Measurements from ENCODE around the gene KLHL22. TPM values are rescaled to one million over a fixed set of nuclear protein-coding genes. Genes with fewer than 3 reads are reported as not detected.

The KLHL22 gene
- total RNA-seq, 1 donor from 2014 or later = 14.3 TPM

GRCh38 chr22:20526305-20526627 is 30.7 kb upstream of the KLHL22 start:
- no peak overlapping the region for H3K4me3 ChIP-seq
- peaks cover 16% of the 10 kb centered on the region for H3K4me1 ChIP-seq
- no peak overlapping the region for H3K27ac ChIP-seq
- H3K36me3 ChIP-seq = no peaks in the 10 kb centered on the region
- no peaks in the 10 kb centered on the region for H3K27me3 ChIP-seq
- peaks cover 17% of the 10 kb centered on the region for H3K36me3 Mint-ChIP-seq
- no peak overlapping the region for H3K9ac ChIP-seq
- H3K9me3 ChIP-seq (ENCODE audit: low read depth) = no peaks in the 10 kb centered on the region
- H3K4me3 Mint-ChIP-seq = no peak overlapping the region
- no peak overlapping the region for H3K4me2 ChIP-seq
- peaks cover 2% of the 10 kb centered on the region for H3K27me3 Mint-ChIP-seq (ENCODE audit: insufficient read depth, low read depth)
- H2AFZ ChIP-seq (replicated peaks) = no peak overlapping the region
- peaks cover 7% of the 10 kb centered on the region for H3F3A ChIP-seq (ENCODE audit: low read depth)
- H3K9me3 Mint-ChIP-seq = peaks cover 4% of the 10 kb centered on the region
- peaks cover 74% of the 10 kb centered on the region for H3K79me2 ChIP-seq (ENCODE audit: low read depth)
- DNase-seq (ENCODE audit: low spot score) = no peak
- H4K20me1 ChIP-seq (ENCODE audit: low read depth) = peaks cover 53% of the 10 kb centered on the region
- no peak overlapping the region for H3K27ac Mint-ChIP-seq
- peaks cover 12% of the 10 kb centered on the region for H3K4me1 Mint-ChIP-seq
- TF ChIP-seq, protein P1, sequence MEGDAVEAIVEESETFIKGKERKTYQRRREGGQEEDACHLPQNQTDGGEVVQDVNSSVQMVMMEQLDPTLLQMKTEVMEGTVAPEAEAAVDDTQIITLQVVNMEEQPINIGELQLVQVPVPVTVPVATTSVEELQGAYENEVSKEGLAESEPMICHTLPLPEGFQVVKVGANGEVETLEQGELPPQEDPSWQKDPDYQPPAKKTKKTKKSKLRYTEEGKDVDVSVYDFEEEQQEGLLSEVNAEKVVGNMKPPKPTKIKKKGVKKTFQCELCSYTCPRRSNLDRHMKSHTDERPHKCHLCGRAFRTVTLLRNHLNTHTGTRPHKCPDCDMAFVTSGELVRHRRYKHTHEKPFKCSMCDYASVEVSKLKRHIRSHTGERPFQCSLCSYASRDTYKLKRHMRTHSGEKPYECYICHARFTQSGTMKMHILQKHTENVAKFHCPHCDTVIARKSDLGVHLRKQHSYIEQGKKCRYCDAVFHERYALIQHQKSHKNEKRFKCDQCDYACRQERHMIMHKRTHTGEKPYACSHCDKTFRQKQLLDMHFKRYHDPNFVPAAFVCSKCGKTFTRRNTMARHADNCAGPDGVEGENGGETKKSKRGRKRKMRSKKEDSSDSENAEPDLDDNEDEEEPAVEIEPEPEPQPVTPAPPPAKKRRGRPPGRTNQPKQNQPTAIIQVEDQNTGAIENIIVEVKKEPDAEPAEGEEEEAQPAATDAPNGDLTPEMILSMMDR (IDR thresholded peaks at IDR 0.05) = no peak
- TF ChIP-seq EZH2 (IDR thresholded peaks at IDR 0.05) (no peak), EZH2phosphoT487 (IDR thresholded peaks at IDR 0.05) (no peak)

DNA sequence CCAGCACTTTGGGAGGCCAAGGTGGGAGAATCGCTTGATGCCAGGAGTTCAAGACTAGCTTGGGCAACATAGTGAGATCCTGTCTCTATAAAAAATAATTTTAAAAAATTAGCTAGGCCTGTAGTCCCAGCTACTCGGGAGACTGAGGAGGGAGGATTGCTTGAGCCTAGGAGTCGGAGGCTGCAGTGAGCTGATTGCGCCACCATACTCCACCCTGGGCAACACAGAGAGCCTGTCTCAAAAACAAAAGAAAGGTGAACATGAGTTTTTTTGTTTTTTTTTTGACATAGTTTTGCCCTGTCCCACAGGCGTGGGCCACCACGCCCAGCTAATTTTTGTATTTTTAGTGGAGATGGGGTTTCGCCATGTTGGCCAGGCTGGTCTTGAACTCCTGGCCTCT is 29.5 kb upstream of the KLHL22 start:
- H3K4me1 ChIP-seq = peaks cover 5% of the 10 kb centered on the region
- no peak for DNase-seq (ENCODE audit: low spot score)
- H3F3A ChIP-seq (ENCODE audit: low read depth) = no peaks in the 10 kb centered on the region
- TF ChIP-seq, protein P1 (IDR thresholded peaks at IDR 0.05) = no peak
- no peak for TF ChIP-seq EZH2 (IDR thresholded peaks at IDR 0.05)
- H3K27me3 ChIP-seq = no peaks in the 10 kb centered on the region
- Mint-ChIP-seq H3K4me3 (no peak overlapping the region), H3K36me3 (peaks cover 20% of the 10 kb centered on the region), H3K4me1 (peaks cover 8% of the 10 kb centered on the region), H3K27me3 (ENCODE audit: insufficient read depth, low read depth) (peaks cover 2% of the 10 kb centered on the region), H3K27ac (no peak overlapping the region), H3K9me3 (peaks cover 4% of the 10 kb centered on the region)
- H3K36me3 ChIP-seq = no peaks in the 10 kb centered on the region
- no peak overlapping the region for H3K4me2 ChIP-seq
- peaks cover 43% of the 10 kb centered on the region for H4K20me1 ChIP-seq (ENCODE audit: low read depth)
- H3K9ac ChIP-seq = no peak overlapping the region
- no peak overlapping the region for H3K4me3 ChIP-seq
- H3K79me2 ChIP-seq (ENCODE audit: low read depth) = peaks cover 76% of the 10 kb centered on the region
- no peaks in the 10 kb centered on the region for H3K9me3 ChIP-seq (ENCODE audit: low read depth)
- H2AFZ ChIP-seq (replicated peaks) = no peak overlapping the region
- H3K27ac ChIP-seq = no peak overlapping the region

DNA sequence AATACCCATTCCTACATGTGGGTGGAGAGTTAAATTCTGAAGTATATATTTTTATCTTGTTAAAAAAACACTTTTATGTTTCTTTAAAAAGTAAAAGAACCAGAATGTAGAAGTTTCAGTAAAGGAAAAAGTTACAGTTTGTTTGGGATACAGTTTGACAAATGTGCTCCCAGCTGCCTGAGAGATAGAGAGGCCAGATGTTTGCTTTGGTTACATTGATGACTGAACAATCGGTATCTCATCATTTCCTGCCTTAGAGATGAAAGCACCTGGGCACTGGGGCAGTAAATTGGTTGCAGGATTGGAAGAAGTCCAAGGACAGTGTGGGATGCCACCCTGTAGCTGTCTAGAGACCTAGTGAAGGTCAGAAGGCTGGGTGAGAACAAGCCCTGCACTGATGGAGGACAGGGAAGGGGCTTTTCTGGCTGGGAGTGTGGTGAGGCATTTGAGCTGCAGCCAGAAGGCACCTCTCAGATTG is 28.4 kb upstream of the KLHL22 start:
- Histone ChIP-seq H3K4me3 (no peak overlapping the region), H2AFZ (replicated peaks) (no peak overlapping the region), H3F3A (ENCODE audit: low read depth) (no peaks in the 10 kb centered on the region), H3K36me3 (no peaks in the 10 kb centered on the region), H3K4me2 (no peak overlapping the region), H3K79me2 (ENCODE audit: low read depth) (peaks cover 76% of the 10 kb centered on the region), H3K4me1 (peaks cover 5% of the 10 kb centered on the region), H3K27me3 (no peaks in the 10 kb centered on the region), H4K20me1 (ENCODE audit: low read depth) (peaks cover 47% of the 10 kb centered on the region), H3K9me3 (ENCODE audit: low read depth) (no peaks in the 10 kb centered on the region), H3K27ac (no peak overlapping the region), H3K9ac (no peak overlapping the region)
- DNase-seq (ENCODE audit: low spot score) = no peak
- Mint-ChIP-seq H3K27ac (peak overlapping the region; percentile 22), H3K4me1 (peaks cover 11% of the 10 kb centered on the region), H3K9me3 (peaks cover 4% of the 10 kb centered on the region), H3K27me3 (ENCODE audit: insufficient read depth, low read depth) (peaks cover 2% of the 10 kb centered on the region), H3K4me3 (no peak overlapping the region), H3K36me3 (peaks cover 18% of the 10 kb centered on the region)
- TF ChIP-seq, protein P1 (IDR thresholded peaks at IDR 0.05) = no peak
- TF ChIP-seq EZH2phosphoT487 (IDR thresholded peaks at IDR 0.05) = no peak
- no peak for TF ChIP-seq EZH2 (IDR thresholded peaks at IDR 0.05)
